PFSK-1 (cell line): Measurements from ENCODE around the gene CEACAM6. TPM values are rescaled to one million over a fixed set of nuclear protein-coding genes. Genes with fewer than 3 reads are reported as not detected.

Experiments
- FOXP2 ChIP-seq: optimal IDR thresholded peaks from 2 replicates; pipeline ENCODE3; 2011; ENCODE audit warnings: borderline replicate concordance, control low read depth, inconsistent platforms; ENCODE audit not compliant: insufficient read depth; ENCODE audit errors: extremely low read length, extremely low read depth
- POLR2AphosphoS5 ChIP-seq: IDR thresholded peaks from 2 replicates; pipeline ENCODE4 v1.6.1; 2012; ENCODE audit warnings: low read depth, mild to moderate bottlenecking, control low read depth, low read length, moderate library complexity
- SIN3A ChIP-seq: IDR thresholded peaks from 2 replicates; pipeline ENCODE4 v1.6.1; 2012; ENCODE audit warnings: mild to moderate bottlenecking, low read length, moderate library complexity, borderline replicate concordance; ENCODE audit not compliant: insufficient read depth
- TAF1 ChIP-seq: IDR thresholded peaks from 2 replicates; pipeline ENCODE4 v1.6.1; 2012; ENCODE audit warnings: low read length, control low read depth, borderline replicate concordance; ENCODE audit not compliant: insufficient read depth
- polyA plus RNA-seq: library from polyadenylated mRNA; unstranded; fragments of >200 nt; gene quantifications from one replicate; pipeline ENCODE4 v1.2.1, GENCODE V29; 2012; ENCODE audit warnings: low read depth, missing spikeins; ENCODE audit not compliant: insufficient read length
- TF ChIP-seq, protein P1 (sequence below), 2 experiments: IDR thresholded peaks; 2 replicates each; pipeline versions ENCODE4 v1.6.1 to v1.8.0; 2011 to 2012; ENCODE audit warnings: low read depth in 2 of 2, low read length in 2 of 2, control low read depth in 1 of 2, inconsistent platforms in 1 of 2, mild to moderate bottlenecking in 1 of 2, moderate library complexity in 1 of 2; ENCODE audit not compliant: insufficient read depth in 1 of 2

The CEACAM6 gene
- polyA plus RNA-seq, result not detected

DNA sequence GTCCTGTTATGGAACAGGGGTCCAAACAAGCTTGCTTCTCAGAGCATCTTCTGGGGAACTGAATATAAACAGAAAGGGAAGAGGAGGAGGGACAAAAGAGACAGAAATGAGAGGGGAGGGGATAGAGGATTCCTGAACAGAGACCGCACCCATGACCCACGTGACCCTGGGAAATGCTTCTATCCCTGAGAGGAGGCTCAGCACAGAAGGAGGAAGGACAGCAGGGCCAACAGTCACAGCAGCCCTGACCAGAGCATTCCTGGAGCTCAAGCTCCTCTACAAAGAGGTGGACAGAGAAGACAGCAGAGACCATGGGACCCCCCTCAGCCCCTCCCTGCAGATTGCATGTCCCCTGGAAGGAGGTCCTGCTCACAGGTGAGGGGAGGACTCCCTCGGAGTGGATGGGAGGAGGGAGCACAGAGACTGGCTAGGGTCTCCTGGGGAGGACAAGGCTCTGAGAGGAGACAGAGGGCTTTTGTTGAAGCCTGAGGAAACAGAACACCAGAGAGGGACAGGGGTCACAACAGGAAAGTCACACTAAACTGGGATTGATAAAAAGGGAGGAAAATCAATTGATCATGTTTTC, at the start of gene CEACAM6:
CEACAM6 (plus strand) TSS at position 203 of the 586 bp plus-strand sequence; CDS start at position 312, 109 bp downstream.
- no peak for TF ChIP-seq FOXP2
- TF ChIP-seq, protein P1, sequence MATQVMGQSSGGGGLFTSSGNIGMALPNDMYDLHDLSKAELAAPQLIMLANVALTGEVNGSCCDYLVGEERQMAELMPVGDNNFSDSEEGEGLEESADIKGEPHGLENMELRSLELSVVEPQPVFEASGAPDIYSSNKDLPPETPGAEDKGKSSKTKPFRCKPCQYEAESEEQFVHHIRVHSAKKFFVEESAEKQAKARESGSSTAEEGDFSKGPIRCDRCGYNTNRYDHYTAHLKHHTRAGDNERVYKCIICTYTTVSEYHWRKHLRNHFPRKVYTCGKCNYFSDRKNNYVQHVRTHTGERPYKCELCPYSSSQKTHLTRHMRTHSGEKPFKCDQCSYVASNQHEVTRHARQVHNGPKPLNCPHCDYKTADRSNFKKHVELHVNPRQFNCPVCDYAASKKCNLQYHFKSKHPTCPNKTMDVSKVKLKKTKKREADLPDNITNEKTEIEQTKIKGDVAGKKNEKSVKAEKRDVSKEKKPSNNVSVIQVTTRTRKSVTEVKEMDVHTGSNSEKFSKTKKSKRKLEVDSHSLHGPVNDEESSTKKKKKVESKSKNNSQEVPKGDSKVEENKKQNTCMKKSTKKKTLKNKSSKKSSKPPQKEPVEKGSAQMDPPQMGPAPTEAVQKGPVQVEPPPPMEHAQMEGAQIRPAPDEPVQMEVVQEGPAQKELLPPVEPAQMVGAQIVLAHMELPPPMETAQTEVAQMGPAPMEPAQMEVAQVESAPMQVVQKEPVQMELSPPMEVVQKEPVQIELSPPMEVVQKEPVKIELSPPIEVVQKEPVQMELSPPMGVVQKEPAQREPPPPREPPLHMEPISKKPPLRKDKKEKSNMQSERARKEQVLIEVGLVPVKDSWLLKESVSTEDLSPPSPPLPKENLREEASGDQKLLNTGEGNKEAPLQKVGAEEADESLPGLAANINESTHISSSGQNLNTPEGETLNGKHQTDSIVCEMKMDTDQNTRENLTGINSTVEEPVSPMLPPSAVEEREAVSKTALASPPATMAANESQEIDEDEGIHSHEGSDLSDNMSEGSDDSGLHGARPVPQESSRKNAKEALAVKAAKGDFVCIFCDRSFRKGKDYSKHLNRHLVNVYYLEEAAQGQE (IDR thresholded peaks at IDR 0.05; ENCODE audit: insufficient read depth in 1 of 2, low read depth in 2 of 2, low read length in 2 of 2), result no peak
- TF ChIP-seq POLR2AphosphoS5, result no peak
- TF ChIP-seq TAF1, result no peak
- no peak for TF ChIP-seq SIN3A

DNA sequence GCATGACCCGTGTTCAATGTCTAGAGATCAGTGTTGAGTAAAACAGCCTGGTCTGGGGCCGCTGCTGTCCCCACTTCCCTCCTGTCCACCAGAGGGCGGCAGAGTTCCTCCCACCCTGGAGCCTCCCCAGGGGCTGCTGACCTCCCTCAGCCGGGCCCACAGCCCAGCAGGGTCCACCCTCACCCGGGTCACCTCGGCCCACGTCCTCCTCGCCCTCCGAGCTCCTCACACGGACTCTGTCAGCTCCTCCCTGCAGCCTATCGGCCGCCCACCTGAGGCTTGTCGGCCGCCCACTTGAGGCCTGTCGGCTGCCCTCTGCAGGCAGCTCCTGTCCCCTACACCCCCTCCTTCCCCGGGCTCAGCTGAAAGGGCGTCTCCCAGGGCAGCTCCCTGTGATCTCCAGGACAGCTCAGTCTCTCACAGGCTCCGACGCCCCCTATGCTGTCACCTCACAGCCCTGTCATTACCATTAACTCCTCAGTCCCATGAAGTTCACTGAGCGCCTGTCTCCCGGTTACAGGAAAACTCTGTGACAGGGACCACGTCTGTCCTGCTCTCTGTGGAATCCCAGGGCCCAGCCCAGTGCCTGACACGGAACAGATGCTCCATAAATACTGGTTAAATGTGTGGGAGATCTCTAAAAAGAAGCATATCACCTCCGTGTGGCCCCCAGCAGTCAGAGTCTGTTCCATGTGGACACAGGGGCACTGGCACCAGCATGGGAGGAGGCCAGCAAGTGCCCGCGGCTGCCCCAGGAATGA, 48.4 kb upstream of the CEACAM6 start:
- TF ChIP-seq TAF1, result no peak
- TF ChIP-seq, protein P1 (IDR thresholded peaks at IDR 0.05; ENCODE audit: insufficient read depth in 1 of 2, low read depth in 2 of 2, low read length in 2 of 2), result peak; percentile 7 to 40; a peak in 1 of 4 replicates

DNA sequence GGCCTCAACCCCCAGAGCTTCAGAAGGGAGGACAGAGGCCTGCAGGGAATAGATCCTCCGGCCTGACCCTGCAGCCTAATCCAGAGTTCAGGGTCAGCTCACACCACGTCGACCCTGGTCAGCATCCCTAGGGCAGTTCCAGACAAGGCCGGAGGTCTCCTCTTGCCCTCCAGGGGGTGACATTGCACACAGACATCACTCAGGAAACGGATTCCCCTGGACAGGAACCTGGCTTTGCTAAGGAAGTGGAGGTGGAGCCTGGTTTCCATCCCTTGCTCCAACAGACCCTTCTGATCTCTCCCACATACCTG, 47.9 kb upstream of the CEACAM6 start:
- no peak for TF ChIP-seq POLR2AphosphoS5
- TF ChIP-seq TAF1, result no peak
- TF ChIP-seq, protein P1 (IDR thresholded peaks at IDR 0.05; ENCODE audit: insufficient read depth in 1 of 2, low read depth in 2 of 2, low read length in 2 of 2), result no peak
- TF ChIP-seq FOXP2, result no peak
- TF ChIP-seq SIN3A, result no peak

GRCh38 chr19:41707871-41708371, 47.4 kb upstream of the CEACAM6 start:
- TF ChIP-seq TAF1 (no peak), FOXP2 (no peak), POLR2AphosphoS5 (no peak), SIN3A (no peak)
- TF ChIP-seq, protein P1 (IDR thresholded peaks at IDR 0.05; ENCODE audit: insufficient read depth in 1 of 2, low read depth in 2 of 2, low read length in 2 of 2), result no peak
